ENCODE data around the gene TNFRSF1A. TPM values are rescaled to one million over a fixed set of nuclear protein-coding genes. Genes with fewer than 3 reads are reported as not detected.
A peak's percentile ranks its signal among the peaks of the same experiment; 100 is the strongest.

The TNFRSF1A gene
- total RNA-seq: 125 and 174 TPM in 2 replicates

- peak; percentile 88 for DNase-seq (ENCODE audit: low read depth)
- H3K4me3 ChIP-seq (ENCODE audit: low read depth, low read length): peak within 1 kb of the TSS; percentile 94
- TF ChIP-seq, protein P1, sequence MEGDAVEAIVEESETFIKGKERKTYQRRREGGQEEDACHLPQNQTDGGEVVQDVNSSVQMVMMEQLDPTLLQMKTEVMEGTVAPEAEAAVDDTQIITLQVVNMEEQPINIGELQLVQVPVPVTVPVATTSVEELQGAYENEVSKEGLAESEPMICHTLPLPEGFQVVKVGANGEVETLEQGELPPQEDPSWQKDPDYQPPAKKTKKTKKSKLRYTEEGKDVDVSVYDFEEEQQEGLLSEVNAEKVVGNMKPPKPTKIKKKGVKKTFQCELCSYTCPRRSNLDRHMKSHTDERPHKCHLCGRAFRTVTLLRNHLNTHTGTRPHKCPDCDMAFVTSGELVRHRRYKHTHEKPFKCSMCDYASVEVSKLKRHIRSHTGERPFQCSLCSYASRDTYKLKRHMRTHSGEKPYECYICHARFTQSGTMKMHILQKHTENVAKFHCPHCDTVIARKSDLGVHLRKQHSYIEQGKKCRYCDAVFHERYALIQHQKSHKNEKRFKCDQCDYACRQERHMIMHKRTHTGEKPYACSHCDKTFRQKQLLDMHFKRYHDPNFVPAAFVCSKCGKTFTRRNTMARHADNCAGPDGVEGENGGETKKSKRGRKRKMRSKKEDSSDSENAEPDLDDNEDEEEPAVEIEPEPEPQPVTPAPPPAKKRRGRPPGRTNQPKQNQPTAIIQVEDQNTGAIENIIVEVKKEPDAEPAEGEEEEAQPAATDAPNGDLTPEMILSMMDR (IDR thresholded peaks at IDR 0.05; ENCODE audit: insufficient read depth, low read depth, low read length): no peak
Observed at GRCh38 chr12:6341417-6342139, at the start of gene TNFRSF1A. Gene TNFRSF1A, minus strand, starts transcription at chr12:6342076. Its CDS starts 262 bp downstream, at chr12:6341814.

GRCh38 chr12:6391013-6391412 is 49.1 kb upstream of the TNFRSF1A start:
- no peak overlapping the region for H3K4me3 ChIP-seq (ENCODE audit: low read depth, low read length)
- no peak for DNase-seq (ENCODE audit: low read depth)
- TF ChIP-seq, protein P1 (IDR thresholded peaks at IDR 0.05; ENCODE audit: insufficient read depth, low read depth, low read length): no peak

GRCh38 chr12:6390084-6390799 is 48.4 kb upstream of the TNFRSF1A start:
- no peak overlapping the region for H3K4me3 ChIP-seq (ENCODE audit: low read depth, low read length)
- no peak for DNase-seq (ENCODE audit: low read depth)
- TF ChIP-seq, protein P1 (IDR thresholded peaks at IDR 0.05; ENCODE audit: insufficient read depth, low read depth, low read length): no peak

DNA sequence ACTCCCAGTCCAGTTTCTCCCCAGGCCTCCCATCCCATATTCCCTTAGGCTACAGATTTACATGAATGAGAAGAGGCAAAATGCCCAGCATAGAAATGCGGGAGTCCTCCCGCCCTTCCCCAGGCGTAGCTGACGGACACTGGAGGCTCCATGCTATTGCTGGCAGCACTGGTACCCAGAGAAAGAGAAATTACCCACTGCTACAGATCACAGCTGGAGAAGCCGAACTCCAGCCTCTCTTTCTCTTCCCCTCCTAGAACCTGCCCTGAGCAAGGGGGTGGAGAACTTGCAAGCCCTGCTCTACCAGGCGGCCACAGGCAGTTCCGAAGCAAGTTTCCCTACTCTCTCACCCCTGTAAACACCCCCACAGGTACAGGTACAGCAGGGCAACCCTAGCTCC is 45.7 kb upstream of the TNFRSF1A start:
- no peak for DNase-seq (ENCODE audit: low read depth)
- no peak overlapping the region for H3K4me3 ChIP-seq (ENCODE audit: low read depth, low read length)
- TF ChIP-seq, protein P1 (IDR thresholded peaks at IDR 0.05; ENCODE audit: insufficient read depth, low read depth, low read length): no peak

DNA sequence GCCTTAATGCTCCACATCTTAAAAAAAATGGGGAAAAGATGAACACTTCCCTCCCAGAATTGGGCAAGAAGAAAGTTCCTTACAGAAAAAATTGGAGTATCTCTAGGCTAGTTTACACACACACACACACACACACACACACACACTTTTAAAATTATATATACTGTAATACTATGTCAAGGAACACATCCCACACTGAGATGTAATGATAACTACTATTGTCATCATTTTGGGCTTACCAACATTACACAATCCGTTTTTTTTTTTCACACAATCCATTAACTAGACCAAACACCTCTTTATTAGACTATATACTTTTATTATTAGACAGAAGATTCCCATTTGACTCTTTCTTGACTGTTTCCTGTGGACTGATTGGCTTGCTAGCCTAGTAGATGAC is 44.6 kb upstream of the TNFRSF1A start:
- no peak for DNase-seq (ENCODE audit: low read depth)
- H3K4me3 ChIP-seq (ENCODE audit: low read depth, low read length): no peak overlapping the region
- TF ChIP-seq, protein P1 (IDR thresholded peaks at IDR 0.05; ENCODE audit: insufficient read depth, low read depth, low read length): no peak

GRCh38 chr12:6386038-6386437 is 44.2 kb upstream of the TNFRSF1A start:
- DNase-seq (ENCODE audit: low read depth): no peak
- peak overlapping the region; percentile 3 for H3K4me3 ChIP-seq (ENCODE audit: low read depth, low read length)
- TF ChIP-seq, protein P1 (IDR thresholded peaks at IDR 0.05; ENCODE audit: insufficient read depth, low read depth, low read length): no peak
